ENCODE data around the gene VANGL1. TPM values are rescaled to one million over a fixed set of nuclear protein-coding genes. Genes with fewer than 3 reads are reported as not detected.

VANGL1 gene
- total RNA-seq, 4 donors from 2014 or later, result 9.5 to 22.2 (median 17.2) TPM

DNA sequence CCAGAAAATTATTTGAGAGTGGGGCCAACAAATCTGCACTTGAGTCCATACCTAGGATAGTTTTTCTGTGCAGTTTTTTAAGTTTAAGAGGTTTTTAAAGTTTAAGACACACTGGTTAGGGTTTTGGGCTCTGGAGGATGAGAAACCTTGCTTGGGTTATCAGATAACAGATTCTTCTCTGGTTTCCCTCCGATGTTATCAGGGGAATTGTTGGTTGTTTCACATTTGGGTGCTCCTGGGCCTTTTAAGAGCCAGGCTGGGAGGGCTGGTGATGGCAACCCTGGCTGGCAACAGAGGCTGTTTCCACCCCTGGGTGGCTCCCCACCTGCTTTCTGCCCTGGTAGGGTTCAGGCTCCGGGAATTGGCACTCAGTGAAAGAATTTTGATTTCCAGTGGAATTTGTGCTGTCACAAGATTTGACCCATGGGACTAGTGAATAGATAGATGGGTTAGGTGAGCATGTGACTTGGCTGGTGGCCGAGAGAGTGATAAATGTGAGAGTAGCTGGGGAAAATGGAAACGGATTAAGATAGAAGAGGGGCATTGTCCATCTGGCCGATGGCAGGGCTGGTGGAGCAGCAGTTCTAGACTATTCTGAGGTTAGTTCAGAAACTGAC is 14.8 kb downstream of the VANGL1 start:
- no peak overlapping the region for H3K4me3 ChIP-seq (ENCODE audit: low read depth, poor library complexity, severe bottlenecking)
- TF ChIP-seq POLR2A (IDR thresholded peaks at IDR 0.05), result no peak
- TF ChIP-seq CTCF (IDR thresholded peaks at IDR 0.05), result no peak
- intact Hi-C loops (cut with DNase I; ENCODE audit: low total_unique reads), result no loop called here
- WGBS, 2 donors, result 58 to 64% methylated on average over 5 of the region's 5 CpGs
- DNase-seq (ENCODE audit: low spot score in 2 of 2), result no peak

GRCh38 chr1:115658646-115659045 is 16.9 kb downstream of the VANGL1 start:
- no peak overlapping the region for H3K4me3 ChIP-seq (ENCODE audit: low read depth, poor library complexity, severe bottlenecking)

GRCh38 chr1:115660151-115660550 is 18.4 kb downstream of the VANGL1 start:
- TF ChIP-seq POLR2A (IDR thresholded peaks at IDR 0.05) (no peak), CTCF (IDR thresholded peaks at IDR 0.05) (no peak)
- H3K4me3 ChIP-seq (ENCODE audit: low read depth, poor library complexity, severe bottlenecking), result no peak overlapping the region
- intact Hi-C loops (cut with DNase I; ENCODE audit: low total_unique reads), result no loop called here
- DNase-seq (ENCODE audit: low spot score in 2 of 2), result no peak
- 93 to 94% methylated on average over 5 of the region's 5 CpGs for WGBS, 2 donors

More at GRCh38 chr1:115658646-115659045, 16.9 kb downstream of the VANGL1 start:
- no peak for DNase-seq (ENCODE audit: low spot score in 2 of 2)
- no peak for TF ChIP-seq CTCF (IDR thresholded peaks at IDR 0.05)
- TF ChIP-seq POLR2A (IDR thresholded peaks at IDR 0.05), result no peak
- intact Hi-C loops (cut with DNase I; ENCODE audit: low total_unique reads), result no loop called here
- WGBS, 2 donors, result 82 to 94% methylated on average over 1 of the region's 1 CpG

- H3K4me3 ChIP-seq (ENCODE audit: low read depth, poor library complexity, severe bottlenecking), result no peak overlapping the region
- no peak for DNase-seq (ENCODE audit: low spot score in 2 of 2)
- intact Hi-C loops (cut with DNase I; ENCODE audit: low total_unique reads), result no loop called here
- TF ChIP-seq POLR2A (IDR thresholded peaks at IDR 0.05) (no peak), CTCF (IDR thresholded peaks at IDR 0.05) (no peak)
- 81 to 84% methylated on average over 1 of the region's 1 CpG for WGBS, 2 donors
Measured at GRCh38 chr1:115661157-115661556, 19.4 kb downstream of the VANGL1 start.

DNA sequence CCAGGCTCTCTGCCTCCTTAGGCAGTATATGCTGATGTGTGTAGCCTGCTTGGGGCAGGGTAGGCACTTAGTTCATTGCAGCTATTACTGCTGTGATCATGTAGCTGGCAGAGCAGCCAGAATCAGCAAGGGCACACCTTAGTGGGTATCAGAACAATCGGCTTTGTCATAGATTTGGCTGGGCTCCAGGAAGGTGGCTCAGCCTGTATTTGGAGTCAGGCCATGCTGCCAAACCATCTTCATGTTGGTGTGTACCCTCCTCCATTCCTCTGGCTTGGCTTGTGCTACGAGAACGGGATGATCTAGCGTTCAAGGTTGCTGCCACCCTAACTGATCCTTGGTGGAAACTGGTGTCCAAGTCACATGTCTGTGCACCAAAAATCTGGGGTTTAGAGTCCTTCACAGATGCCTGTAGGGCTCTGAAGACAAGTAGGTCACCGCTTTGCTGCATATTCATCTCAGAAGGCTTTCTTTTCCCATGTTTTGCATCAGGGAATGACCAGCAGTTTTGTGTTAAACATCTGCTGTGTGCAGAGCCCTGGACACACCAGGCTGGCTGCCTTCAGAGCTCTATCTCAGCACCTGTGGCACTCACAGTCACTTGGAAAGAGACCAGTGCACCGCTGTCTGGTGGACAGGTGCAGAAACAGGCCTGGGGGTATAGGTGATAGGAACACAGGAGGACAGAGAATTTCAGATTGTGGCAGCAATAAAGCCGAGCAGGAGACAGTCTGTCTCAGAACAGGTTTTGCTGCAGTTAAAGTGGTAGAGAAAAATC is 23.7 kb downstream of the VANGL1 start:
- intact Hi-C loops (cut with DNase I; ENCODE audit: low total_unique reads), result no loop called here
- 59 to 77% methylated on average over 7 of the region's 7 CpGs for WGBS, 2 donors
- TF ChIP-seq CTCF (IDR thresholded peaks at IDR 0.05), result no peak
- no peak for TF ChIP-seq POLR2A (IDR thresholded peaks at IDR 0.05)
- DNase-seq (ENCODE audit: low spot score in 2 of 2), result peak in 1 of 2 donors; percentile 40
- H3K4me3 ChIP-seq (ENCODE audit: low read depth, poor library complexity, severe bottlenecking), result no peak overlapping the region

All from lower leg skin (tissue), 4 donors.